H1 (cell line): ENCODE measurements around the gene CPA3. TPM values are rescaled to one million over a fixed set of nuclear protein-coding genes. Genes with fewer than 3 reads are reported as not detected.

Experiments
- polyA plus RNA-seq, 7 experiments: library from polyadenylated mRNA; depleted of rRNA in 3 of 7; stranded (reverse) in 5 of 7; unstranded in 2 of 7; fragments of >200 nt in 5 of 7; fragments of 200-250 nt in 2 of 7; gene quantifications; 1 replicate in 5 of 7; 2 replicates in 1 of 7; 4 replicates in 1 of 7; pipeline versions ENCODE4 v1.2.1 to v1.2.3, GENCODE V29; 2011 to 2013; ENCODE audit warnings: missing spikeins in 2 of 7, mixed read lengths in 2 of 7
- total RNA-seq: library from RNA; stranded (reverse); fragmentation: NEBNext Ultra II Directional; extraction: Animal tissue kit (Norgen Biotek cat#: 25700); gene quantifications from 2 replicates; pipeline ENCODE4 v1.2.1, GENCODE V29; 2021
- TF ChIP-seq, protein P1 (sequence below): fragments of 300-600 bp; sonication (generic); IDR thresholded peaks from 2 replicates; pipeline ENCODE4 v1.7.1; 2012; ENCODE audit warnings: low read length, moderate library complexity, mild to moderate bottlenecking, inconsistent platforms; ENCODE audit not compliant: insufficient replicate concordance

Gene CPA3
- total and polyA plus RNA-seq, 2 of the 8 experiments (the other 6 are each of a cell fraction or from before 2014, with no cell fraction given): not detected

DNA sequence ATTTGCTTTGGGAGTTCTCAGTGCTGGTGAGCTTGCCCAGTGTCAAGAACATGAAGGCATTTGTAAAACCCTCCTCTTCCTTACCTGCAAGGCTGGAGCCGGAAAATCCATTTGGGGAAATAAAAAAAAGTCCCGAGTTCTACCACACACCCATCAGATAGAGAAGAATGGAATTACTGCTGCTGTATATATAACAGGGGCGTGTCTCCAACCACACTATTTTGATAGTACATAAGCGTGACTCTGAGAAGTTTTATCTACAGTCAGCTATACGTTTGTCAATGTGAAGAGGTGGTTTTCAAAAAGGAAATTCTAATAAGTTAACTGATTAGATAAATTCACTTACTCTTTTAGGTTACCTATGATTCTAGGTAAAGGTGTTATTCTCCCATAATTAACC is 1.3 kb upstream of the CPA3 start (continued):
- TF ChIP-seq, protein P1, sequence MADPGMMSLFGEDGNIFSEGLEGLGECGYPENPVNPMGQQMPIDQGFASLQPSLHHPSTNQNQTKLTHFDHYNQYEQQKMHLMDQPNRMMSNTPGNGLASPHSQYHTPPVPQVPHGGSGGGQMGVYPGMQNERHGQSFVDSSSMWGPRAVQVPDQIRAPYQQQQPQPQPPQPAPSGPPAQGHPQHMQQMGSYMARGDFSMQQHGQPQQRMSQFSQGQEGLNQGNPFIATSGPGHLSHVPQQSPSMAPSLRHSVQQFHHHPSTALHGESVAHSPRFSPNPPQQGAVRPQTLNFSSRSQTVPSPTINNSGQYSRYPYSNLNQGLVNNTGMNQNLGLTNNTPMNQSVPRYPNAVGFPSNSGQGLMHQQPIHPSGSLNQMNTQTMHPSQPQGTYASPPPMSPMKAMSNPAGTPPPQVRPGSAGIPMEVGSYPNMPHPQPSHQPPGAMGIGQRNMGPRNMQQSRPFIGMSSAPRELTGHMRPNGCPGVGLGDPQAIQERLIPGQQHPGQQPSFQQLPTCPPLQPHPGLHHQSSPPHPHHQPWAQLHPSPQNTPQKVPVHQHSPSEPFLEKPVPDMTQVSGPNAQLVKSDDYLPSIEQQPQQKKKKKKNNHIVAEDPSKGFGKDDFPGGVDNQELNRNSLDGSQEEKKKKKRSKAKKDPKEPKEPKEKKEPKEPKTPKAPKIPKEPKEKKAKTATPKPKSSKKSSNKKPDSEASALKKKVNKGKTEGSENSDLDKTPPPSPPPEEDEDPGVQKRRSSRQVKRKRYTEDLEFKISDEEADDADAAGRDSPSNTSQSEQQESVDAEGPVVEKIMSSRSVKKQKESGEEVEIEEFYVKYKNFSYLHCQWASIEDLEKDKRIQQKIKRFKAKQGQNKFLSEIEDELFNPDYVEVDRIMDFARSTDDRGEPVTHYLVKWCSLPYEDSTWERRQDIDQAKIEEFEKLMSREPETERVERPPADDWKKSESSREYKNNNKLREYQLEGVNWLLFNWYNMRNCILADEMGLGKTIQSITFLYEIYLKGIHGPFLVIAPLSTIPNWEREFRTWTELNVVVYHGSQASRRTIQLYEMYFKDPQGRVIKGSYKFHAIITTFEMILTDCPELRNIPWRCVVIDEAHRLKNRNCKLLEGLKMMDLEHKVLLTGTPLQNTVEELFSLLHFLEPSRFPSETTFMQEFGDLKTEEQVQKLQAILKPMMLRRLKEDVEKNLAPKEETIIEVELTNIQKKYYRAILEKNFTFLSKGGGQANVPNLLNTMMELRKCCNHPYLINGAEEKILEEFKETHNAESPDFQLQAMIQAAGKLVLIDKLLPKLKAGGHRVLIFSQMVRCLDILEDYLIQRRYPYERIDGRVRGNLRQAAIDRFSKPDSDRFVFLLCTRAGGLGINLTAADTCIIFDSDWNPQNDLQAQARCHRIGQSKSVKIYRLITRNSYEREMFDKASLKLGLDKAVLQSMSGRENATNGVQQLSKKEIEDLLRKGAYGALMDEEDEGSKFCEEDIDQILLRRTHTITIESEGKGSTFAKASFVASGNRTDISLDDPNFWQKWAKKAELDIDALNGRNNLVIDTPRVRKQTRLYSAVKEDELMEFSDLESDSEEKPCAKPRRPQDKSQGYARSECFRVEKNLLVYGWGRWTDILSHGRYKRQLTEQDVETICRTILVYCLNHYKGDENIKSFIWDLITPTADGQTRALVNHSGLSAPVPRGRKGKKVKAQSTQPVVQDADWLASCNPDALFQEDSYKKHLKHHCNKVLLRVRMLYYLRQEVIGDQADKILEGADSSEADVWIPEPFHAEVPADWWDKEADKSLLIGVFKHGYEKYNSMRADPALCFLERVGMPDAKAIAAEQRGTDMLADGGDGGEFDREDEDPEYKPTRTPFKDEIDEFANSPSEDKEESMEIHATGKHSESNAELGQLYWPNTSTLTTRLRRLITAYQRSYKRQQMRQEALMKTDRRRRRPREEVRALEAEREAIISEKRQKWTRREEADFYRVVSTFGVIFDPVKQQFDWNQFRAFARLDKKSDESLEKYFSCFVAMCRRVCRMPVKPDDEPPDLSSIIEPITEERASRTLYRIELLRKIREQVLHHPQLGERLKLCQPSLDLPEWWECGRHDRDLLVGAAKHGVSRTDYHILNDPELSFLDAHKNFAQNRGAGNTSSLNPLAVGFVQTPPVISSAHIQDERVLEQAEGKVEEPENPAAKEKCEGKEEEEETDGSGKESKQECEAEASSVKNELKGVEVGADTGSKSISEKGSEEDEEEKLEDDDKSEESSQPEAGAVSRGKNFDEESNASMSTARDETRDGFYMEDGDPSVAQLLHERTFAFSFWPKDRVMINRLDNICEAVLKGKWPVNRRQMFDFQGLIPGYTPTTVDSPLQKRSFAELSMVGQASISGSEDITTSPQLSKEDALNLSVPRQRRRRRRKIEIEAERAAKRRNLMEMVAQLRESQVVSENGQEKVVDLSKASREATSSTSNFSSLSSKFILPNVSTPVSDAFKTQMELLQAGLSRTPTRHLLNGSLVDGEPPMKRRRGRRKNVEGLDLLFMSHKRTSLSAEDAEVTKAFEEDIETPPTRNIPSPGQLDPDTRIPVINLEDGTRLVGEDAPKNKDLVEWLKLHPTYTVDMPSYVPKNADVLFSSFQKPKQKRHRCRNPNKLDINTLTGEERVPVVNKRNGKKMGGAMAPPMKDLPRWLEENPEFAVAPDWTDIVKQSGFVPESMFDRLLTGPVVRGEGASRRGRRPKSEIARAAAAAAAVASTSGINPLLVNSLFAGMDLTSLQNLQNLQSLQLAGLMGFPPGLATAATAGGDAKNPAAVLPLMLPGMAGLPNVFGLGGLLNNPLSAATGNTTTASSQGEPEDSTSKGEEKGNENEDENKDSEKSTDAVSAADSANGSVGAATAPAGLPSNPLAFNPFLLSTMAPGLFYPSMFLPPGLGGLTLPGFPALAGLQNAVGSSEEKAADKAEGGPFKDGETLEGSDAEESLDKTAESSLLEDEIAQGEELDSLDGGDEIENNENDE: no peak
